ENCODE data around the gene IKZF2. TPM values are rescaled to one million over a fixed set of nuclear protein-coding genes. Genes with fewer than 3 reads are reported as not detected.

IKZF2 gene
- total RNA-seq, 2 donors from 2014 or later, result 6.0 to 6.5 TPM

- Histone ChIP-seq H3K4me1 (no peaks in the 10 kb centered on the region), H3K4me3 (no peak overlapping the region), H3K36me3 (peaks cover 7% of the 10 kb centered on the region), H3K27ac (no peak overlapping the region), H3K9me3 (no peaks in the 10 kb centered on the region), H3K27me3 (no peaks in the 10 kb centered on the region)
- no peak for DNase-seq (ENCODE audit: low spot score)
- TF ChIP-seq CTCF (IDR thresholded peaks at IDR 0.05), result no peak
Measured at GRCh38 chr2:213016984-213017351, 134.4 kb downstream of the IKZF2 start.

DNA sequence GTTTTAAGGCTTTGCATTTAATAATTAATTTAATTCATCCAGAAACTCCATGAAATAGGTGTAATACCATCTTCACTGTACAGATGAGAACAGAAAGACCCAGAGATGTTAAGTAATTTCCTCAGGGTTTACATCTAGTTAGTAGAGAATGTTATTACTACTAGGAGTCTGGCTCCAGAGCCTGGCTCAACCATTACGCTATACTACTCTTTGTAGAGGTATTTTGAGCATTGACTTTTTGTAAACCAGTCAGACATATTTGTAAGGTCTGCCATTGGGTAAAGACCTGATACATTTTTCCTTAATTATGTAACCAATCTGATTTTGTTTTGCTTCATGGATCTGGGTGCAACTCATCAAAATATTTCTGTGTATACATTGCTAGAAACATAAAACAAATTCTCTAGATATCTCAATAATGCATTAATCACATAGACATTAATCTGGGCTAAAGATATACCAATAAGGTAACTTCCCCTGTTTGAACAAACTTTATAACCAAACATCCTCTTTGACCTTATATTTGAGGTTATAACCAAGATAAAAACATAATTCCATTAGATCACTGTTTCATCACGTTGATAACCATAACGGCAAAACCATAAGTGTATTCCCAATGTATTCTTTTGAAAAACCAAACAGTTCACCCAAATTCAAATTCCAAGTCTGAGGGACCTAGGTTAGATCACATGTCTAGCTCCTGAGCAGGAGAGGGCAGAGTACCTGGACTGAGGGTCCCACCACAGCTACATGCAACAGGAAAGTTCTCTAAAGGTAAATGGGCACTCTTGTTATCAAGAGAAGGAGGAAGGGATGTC lies 135.0 kb downstream of the IKZF2 start:
- Histone ChIP-seq H3K36me3 (peaks cover 7% of the 10 kb centered on the region), H3K27ac (no peak overlapping the region), H3K27me3 (no peaks in the 10 kb centered on the region), H3K9me3 (no peaks in the 10 kb centered on the region), H3K4me1 (no peaks in the 10 kb centered on the region), H3K4me3 (no peak overlapping the region)
- no peak for DNase-seq (ENCODE audit: low spot score)
- no peak for TF ChIP-seq CTCF (IDR thresholded peaks at IDR 0.05)

DNA sequence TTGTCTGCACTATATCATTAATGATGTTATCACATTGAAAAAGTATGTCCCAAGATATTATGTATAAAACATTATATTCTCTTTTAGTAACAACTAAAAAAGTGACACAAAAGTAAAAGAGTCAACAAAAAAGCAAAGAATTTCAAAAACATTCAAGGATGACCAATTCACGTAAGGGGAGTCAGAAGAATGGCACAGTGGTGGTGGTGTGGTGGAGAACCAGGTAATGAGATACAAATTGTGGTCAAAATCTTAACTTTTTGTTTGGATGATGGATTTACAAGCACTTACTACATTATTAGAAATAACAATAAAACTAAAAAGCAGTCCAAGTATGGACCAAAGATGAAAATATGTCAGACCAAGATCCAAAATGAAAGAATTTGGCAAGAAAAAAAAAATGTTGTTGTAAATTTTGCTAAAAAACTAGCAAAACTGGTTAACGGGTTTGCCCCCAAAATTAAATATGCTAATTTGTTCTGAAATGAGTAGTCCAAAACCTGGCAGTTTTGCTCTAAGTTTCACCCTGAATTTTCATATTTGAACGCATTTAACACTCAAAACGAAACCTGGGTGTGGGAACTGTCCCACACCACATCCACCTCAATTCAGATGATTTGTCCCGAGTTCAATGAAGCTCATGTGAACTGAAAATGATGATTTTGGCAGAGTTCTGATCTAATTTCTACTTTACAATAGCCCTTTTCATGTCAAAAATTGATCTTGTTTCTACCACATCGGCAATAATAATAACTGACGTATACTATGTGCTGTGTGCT lies 135.8 kb downstream of the IKZF2 start:
- no peaks in the 10 kb centered on the region for H3K9me3 ChIP-seq
- H3K4me3 ChIP-seq, result no peak overlapping the region
- no peaks in the 10 kb centered on the region for H3K27me3 ChIP-seq
- no peak for DNase-seq (ENCODE audit: low spot score)
- TF ChIP-seq CTCF (IDR thresholded peaks at IDR 0.05), result no peak
- H3K4me1 ChIP-seq, result no peaks in the 10 kb centered on the region
- no peaks in the 10 kb centered on the region for H3K36me3 ChIP-seq
- H3K27ac ChIP-seq, result no peak overlapping the region

GRCh38 chr2:213013979-213014378 lies 137.4 kb downstream of the IKZF2 start:
- H3K36me3 ChIP-seq, result no peaks in the 10 kb centered on the region
- no peak overlapping the region for H3K4me3 ChIP-seq
- H3K4me1 ChIP-seq, result no peaks in the 10 kb centered on the region
- no peak for TF ChIP-seq CTCF (IDR thresholded peaks at IDR 0.05)
- H3K9me3 ChIP-seq, result no peaks in the 10 kb centered on the region
- no peak for DNase-seq (ENCODE audit: low spot score)
- H3K27me3 ChIP-seq, result no peaks in the 10 kb centered on the region
- H3K27ac ChIP-seq, result no peak overlapping the region

DNA sequence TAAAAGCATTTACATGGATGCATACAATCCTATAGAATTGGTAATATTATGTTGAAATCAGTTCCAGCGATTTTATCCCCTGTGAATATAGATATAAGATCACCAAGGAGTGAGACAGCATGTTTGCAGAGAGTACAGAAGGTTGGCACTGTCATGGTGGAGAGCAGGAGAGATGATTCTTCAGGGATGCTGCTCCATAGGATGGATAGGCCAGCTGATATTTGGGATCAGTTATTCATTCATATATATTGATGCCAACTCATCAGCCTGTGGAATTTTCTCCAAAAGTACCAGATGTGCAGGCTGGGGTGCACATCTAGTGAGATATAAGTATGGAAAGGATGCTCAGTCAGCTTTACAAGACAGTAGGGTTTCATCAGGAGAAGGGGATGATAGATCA lies 139.9 kb downstream of the IKZF2 start:
- H3K36me3 ChIP-seq, result peaks cover 9% of the 10 kb centered on the region
- no peak overlapping the region for H3K4me3 ChIP-seq
- H3K4me1 ChIP-seq, result no peaks in the 10 kb centered on the region
- no peaks in the 10 kb centered on the region for H3K27me3 ChIP-seq
- DNase-seq (ENCODE audit: low spot score), result no peak
- no peak for TF ChIP-seq CTCF (IDR thresholded peaks at IDR 0.05)
- no peaks in the 10 kb centered on the region for H3K9me3 ChIP-seq
- no peak overlapping the region for H3K27ac ChIP-seq

All from right atrium auricular region (tissue), 2 donors.